Right lobe of liver (tissue), 4 donors: ENCODE data around the gene OR2G3.

Source experiments
- CTCF ChIP-seq, 4 donors: fragments of 200-600 bp in 3 of 4; fragments of 450-650 bp in 1 of 4; IDR thresholded peaks; one replicate each; pipeline versions ENCODE4 v1.5.1 to v1.8.0; 2016 to 2022; ENCODE audit warnings: antibody characterized with exemption in 4 of 4, mild to moderate bottlenecking in 2 of 4
- POLR2A ChIP-seq: fragments of 450-650 bp; IDR thresholded peaks from one replicate; pipeline ENCODE4 v1.6.1; 2017; ENCODE audit warnings: antibody characterized with exemption, mild to moderate bottlenecking
- donor health status: DM: no; HTN: no; CAD: no.
- donor health status: DM: no; HTN: no; CAD: no.
- donor health status: DM: no; HTN: yes; CAD: no.

GRCh38 chr1:247562198-247562597 is 43.2 kb upstream of the OR2G3 start:
- TF ChIP-seq CTCF (IDR thresholded peaks at IDR 0.05) (no peak), POLR2A (no peak)
